GM19463 (cell line): ENCODE results near the gene UBE4A.
"Not testable (repeated sequence)": the region's sequence is repeated elsewhere in the genome, so short reads cannot be mapped to it uniquely, and the experiment has no call there.

Source experiments
- ATAC-seq: cut with Tn5 transposase; IDR thresholded peaks from one replicate; pipeline ENCODE4 v1.9.1; 2021; ENCODE audit warnings: mild to moderate bottlenecking, moderate library complexity; ENCODE audit not compliant: unreplicated experiment

Gene UBE4A

DNA sequence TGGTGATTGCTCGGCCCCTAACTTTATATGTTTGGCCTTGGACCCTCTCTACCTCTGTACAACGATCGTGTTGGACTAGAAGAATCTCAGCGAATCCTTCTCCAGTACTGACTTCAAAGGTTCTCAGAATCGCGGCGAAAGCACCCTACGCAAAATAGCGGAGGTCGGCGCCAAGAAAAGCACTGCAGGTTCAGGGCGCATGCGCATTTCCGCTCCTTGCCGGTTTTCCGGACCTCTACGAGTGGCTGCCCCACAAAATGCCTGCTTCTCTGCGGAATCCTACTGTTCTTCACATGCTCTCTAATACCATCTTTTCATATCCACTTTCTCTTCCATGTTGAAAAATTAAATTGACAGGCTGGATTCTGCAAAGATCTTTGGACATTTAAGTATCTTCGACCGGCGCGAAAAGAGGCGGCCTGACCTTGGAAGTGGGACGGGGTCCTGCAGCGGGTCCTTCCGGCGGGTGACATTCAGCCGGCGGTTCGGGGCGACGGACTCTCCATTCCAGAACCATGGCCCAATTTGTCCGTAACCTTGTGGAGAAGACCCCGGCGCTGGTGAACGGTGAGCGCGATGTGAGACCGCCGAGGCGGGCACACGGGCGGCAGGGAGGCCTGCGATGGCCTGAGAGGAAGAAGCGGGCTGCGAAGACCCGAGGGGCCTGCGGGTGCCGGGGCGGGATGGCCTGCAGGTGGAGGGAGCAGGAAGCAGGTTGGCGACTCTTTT, 41.9 kb downstream of the UBE4A start, which contains the start of gene ATP5MG:
Gene ATP5MG, plus strand, starts transcription at position 456 of the 729 bp plus-strand sequence. Its CDS starts 60 bp downstream, at position 516.
- ATAC-seq: peak; percentile 64

GRCh38 chr11:118401880-118402590, 42.6 kb downstream of the UBE4A start:
- ATAC-seq: no peak

- not testable (repeated sequence) for ATAC-seq
These were observed 43.2 kb downstream of the UBE4A start for GRCh38 chr11:118402594-118402993.

DNA sequence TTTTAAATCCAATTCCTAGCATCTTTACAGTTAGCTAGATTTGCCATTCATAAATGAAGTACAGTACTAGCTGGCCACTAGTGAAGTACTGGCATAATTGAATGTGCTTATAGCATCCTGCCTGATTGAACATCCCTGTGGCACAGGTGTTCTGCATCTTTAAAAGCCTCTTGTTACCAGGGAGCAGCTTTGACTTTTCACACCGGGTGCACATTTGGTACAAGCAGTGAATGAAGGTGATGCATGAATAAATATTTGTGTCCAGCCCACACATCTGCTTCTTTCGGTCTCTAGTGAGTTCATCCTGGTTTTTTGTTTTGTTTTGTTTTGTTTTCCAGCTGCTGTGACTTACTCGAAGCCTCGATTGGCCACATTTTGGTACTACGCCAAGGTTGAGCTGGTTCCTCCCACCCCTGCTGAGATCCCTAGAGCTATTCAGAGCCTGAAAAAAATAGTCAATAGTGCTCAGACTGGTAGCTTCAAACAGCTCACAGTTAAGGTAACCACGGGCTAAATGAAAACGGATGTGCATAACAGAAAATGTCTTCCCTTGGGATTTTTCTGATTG, 47.3 kb downstream of the UBE4A start:
- no peak for ATAC-seq

DNA sequence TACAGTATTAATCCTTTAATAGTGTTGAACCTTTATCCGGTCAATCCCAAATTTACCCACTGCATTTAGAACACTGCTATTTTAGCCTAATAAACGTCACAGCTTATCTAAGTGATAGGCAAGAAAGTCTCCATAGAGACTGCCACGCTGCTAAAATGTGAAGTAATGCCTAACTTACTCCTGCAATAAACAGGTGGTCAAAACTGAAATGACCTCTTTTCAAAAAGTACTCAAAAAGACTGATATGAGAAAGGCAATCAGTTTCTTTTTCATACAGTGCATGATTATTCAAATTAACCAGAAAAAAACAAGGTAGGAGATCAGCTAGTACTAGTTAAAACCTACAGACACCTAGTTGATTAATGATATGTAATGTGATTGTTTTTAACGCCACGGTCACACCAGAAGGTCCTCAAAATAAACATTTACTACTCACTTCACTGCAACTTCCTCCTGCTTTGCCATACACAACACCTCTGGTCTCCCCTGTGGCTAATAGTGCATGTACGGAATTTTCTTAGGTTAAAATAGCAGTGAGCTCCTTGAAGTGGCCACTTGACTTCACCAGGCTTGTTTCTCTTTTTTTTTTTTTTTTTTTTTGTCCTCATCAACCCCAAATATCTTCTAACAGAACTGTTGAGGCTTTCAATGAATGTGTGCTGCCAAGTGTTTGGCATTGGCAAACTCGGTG, 50.8 kb downstream of the UBE4A start:
- no peak for ATAC-seq

- ATAC-seq: no peak
These were observed 52.1 kb downstream of the UBE4A start for GRCh38 chr11:118411530-118411929.

GRCh38 chr11:118412921-118413320, 53.5 kb downstream of the UBE4A start:
- ATAC-seq: no peak

DNA sequence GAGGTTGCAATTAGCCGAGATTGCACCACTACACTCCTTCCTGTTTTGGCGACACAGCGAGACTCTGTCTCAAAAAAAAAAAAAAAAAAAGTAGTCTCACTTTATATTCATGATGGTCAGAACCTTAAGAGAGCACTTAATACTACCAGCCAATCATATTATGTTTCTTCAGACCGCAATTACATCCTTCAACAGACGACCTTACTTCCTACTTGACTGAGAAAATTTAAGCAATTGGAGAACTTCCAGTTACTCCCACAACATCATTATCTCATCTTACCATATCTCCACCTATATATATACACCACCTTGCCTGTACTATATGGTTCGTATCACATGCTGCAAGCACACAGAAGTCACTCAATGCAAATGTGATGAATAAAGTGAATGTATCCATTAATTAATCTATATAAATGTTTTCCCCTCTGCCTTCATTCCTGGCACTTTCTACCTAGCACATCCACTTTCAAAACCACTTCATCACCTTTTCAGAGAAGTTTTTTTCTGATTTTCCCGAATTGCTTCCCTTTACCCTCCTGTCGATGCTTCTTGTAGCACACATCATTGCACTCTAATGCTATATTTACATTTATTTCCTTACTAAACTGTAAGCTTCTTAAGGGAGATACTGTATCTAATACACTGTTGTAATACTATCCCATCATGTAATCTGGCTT, 55.8 kb downstream of the UBE4A start:
- no peak for ATAC-seq

- ATAC-seq: no peak
These were observed 56.3 kb downstream of the UBE4A start for GRCh38 chr11:118415739-118416068.

- ATAC-seq: not testable (repeated sequence)
These were observed 57.5 kb downstream of the UBE4A start for GRCh38 chr11:118416900-118417299.

- ATAC-seq: no peak
These were observed 58.4 kb downstream of the UBE4A start for GRCh38 chr11:118417801-118418200.

DNA sequence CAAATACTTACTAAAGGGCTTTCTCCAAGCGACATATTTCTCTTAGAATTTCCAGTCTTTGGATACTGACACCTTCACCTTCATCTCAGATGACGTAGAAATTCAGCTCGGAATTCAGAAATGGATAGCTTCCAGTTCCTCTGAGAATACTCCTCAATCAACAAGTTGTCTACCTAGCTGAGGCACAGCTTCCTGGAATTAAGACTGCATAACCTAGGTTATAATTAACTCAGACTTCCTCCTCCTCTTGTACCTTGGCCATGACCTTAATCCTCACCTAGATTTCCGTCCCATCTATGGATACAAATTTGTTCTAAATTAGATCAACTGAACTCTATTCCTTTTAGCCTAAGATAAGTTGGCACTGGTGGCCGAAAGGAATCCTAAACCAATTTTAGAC, 59.4 kb downstream of the UBE4A start:
- ATAC-seq: no peak

- no peak for ATAC-seq
These were observed 68.3 kb downstream of the UBE4A start for GRCh38 chr11:118427707-118428106.

- no peak for ATAC-seq
These were observed 71.6 kb downstream of the UBE4A start for GRCh38 chr11:118430956-118431355.

GRCh38 chr11:118434123-118434552, 74.7 kb downstream of the UBE4A start:
- no peak for ATAC-seq

GRCh38 chr11:118434553-118435289, 75.3 kb downstream of the UBE4A start:
- ATAC-seq: no peak

DNA sequence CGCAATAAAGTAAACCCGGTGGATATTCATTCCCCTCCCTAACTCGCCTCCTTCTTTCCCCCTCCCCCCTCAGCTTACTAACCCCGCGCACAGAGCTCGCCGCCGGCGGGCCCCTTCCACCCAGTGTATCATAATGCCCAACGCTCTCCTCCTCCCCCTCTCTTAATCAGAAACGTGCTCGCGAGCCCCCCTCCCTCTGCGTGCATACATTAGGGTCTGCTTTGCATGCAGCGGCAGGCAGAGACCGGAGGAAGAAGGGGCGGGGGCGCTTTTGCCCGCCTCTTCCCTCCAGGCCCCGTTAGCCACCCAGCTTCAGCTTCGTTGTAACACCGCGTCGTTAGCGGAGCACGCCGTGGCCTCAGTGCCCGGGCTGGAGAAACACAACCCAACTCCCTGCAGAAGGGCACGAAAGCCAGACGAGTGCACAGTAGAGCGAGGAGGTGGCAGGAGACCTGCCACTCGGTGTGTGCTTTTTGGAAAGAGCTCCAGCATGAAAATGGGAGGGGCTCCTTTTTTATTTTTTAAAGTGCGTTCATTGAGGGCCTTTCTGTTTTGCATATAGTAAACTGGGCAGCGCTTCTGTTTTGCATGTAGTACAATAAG, 76.0 kb downstream of the UBE4A start:
- peak; percentile 24 for ATAC-seq

- ATAC-seq: peak; percentile 45
These were observed 76.7 kb downstream of the UBE4A start, which contains the start of gene KMT2A for GRCh38 chr11:118435893-118436624. KMT2A (plus strand) TSS chr11:118436492; CDS start chr11:118436513, 21 bp downstream.

GRCh38 chr11:118436639-118437207, 77.3 kb downstream of the UBE4A start:
- peak; percentile 12 for ATAC-seq
